ACC112 (cell line): Measurements from ENCODE around the gene ONECUT1.
"Not testable (repeated sequence)": the region's sequence is repeated elsewhere in the genome, so short reads cannot be mapped to it uniquely, and the experiment has no call there.

Experiments used
- H2AFZ ChIP-seq: fragments of 200-600 bp; sonication (generic); one replicate; pipeline ENCODE4 v1.6.0; 2017; ENCODE audit warnings: antibody characterized with exemption, low read length; ENCODE audit not compliant: unreplicated experiment
- H3K27ac ChIP-seq: fragments of 200-600 bp; sonication (generic); 2 replicates; pipeline ENCODE4 v1.5.1; 2014; ENCODE audit warnings: low read depth, mild to moderate bottlenecking, antibody characterized with exemption, low read length, moderate library complexity
- H3K27me3 ChIP-seq: fragments of 200-600 bp; sonication (generic); 2 replicates; pipeline ENCODE4 v1.6.1; 2014; ENCODE audit warnings: mild to moderate bottlenecking, antibody characterized with exemption, low read length, moderate library complexity, mixed read lengths; ENCODE audit not compliant: insufficient read depth
- H3K36me3 ChIP-seq: fragments of 200-600 bp; sonication (generic); 2 replicates; pipeline ENCODE4 v1.6.1; 2016; ENCODE audit warnings: mild to moderate bottlenecking, antibody characterized with exemption, low read length, moderate library complexity, mixed read lengths; ENCODE audit not compliant: insufficient read depth
- H3K4me1 ChIP-seq: fragments of 200-600 bp; sonication (generic); one replicate; pipeline ENCODE4 v1.6.1; 2016; ENCODE audit warnings: low read length, mixed read lengths; ENCODE audit not compliant: insufficient read depth, unreplicated experiment, control insufficient read depth
- H3K4me3 ChIP-seq: fragments of 200-600 bp; sonication (generic); 2 replicates; pipeline ENCODE4 v1.5.1; 2014; ENCODE audit warnings: mild to moderate bottlenecking, low read depth, low read length
- H3K79me2 ChIP-seq: fragments of 200-600 bp; sonication (generic); one replicate; pipeline ENCODE4 v1.6.0; 2016; ENCODE audit warnings: low read length; ENCODE audit not compliant: control insufficient read depth, unreplicated experiment, insufficient read depth

ONECUT1 gene

GRCh38 chr15:52790169-52790708 lies at the start of gene ONECUT1:
ONECUT1 (minus strand) TSS chr15:52790336; CDS start chr15:52789884, 452 bp downstream.
- Histone ChIP-seq H3K27ac (no peak within 1 kb of the TSS), H3K36me3 (no peaks in the 10 kb centered on the region), H3K4me1 (no peaks in the 10 kb centered on the region), H3K27me3 (peaks cover 97% of the 10 kb centered on the region), H3K4me3 (peak within 1 kb of the TSS; percentile 74), H2AFZ (peak within 1 kb of the TSS; percentile 53), H3K79me2 (no peaks in the 10 kb centered on the region)

- no peak overlapping the region for H3K4me3 ChIP-seq
- no peaks in the 10 kb centered on the region for H3K79me2 ChIP-seq
- no peaks in the 10 kb centered on the region for H3K4me1 ChIP-seq
- H3K36me3 ChIP-seq = no peaks in the 10 kb centered on the region
- H3K27me3 ChIP-seq = peaks cover 4% of the 10 kb centered on the region; the same call in 1 of the 2 replicates
- no peak overlapping the region for H3K27ac ChIP-seq
- no peak overlapping the region for H2AFZ ChIP-seq
Measured at GRCh38 chr15:52834379-52834778, 44.2 kb upstream of the ONECUT1 start.

GRCh38 chr15:52824169-52824942 lies 34.2 kb upstream of the ONECUT1 start:
- not testable (repeated sequence) for H3K27me3 ChIP-seq, H3K4me3 ChIP-seq, H3K79me2 ChIP-seq, H3K36me3 ChIP-seq, H3K4me1 ChIP-seq, H2AFZ ChIP-seq, H3K27ac ChIP-seq

DNA sequence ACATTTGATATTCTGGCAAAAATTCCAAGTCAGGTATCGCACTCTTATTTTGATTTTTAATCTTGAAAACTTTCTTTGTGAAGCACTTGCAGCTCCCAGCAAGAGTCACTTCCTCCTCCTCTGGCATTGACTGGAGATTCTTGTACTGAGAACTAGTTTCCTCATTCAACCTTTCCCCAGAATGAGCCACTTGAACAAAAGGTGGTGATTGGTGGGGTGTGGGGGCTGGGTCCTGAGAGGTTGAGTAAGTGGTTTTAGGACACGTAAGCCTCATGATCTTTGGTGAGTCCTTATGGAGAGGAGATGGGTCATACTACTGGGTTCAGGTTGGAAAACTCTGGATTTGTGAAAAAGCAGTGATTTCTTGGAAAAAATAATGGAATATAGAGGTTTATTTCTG lies 32.3 kb upstream of the ONECUT1 start:
- Histone ChIP-seq H3K27me3 (peaks cover 17% of the 10 kb centered on the region), H3K36me3 (no peaks in the 10 kb centered on the region), H3K4me3 (no peak overlapping the region), H2AFZ (no peak overlapping the region), H3K27ac (no peak overlapping the region), H3K79me2 (no peaks in the 10 kb centered on the region), H3K4me1 (no peaks in the 10 kb centered on the region)

DNA sequence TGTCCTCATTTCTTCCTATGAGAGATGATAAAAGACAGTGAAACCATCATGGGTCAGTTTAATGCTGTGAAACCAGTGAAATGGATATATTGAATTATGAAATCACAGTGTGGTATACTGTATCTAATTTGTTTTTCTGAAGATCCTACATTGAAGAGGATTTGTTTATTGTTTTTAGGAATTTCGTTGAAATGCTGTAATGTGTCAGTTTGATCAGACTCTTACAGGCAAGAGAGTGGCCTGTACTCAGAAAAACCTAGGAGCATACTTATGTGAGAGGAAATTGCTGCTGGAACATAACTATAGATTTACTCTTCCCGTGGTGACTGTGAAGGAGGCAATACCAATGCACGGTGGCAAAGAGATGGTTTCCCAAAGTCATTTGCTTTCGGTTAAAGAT lies 29.1 kb upstream of the ONECUT1 start:
- H3K27me3 ChIP-seq = peaks cover 20% of the 10 kb centered on the region
- no peak overlapping the region for H3K27ac ChIP-seq
- no peak overlapping the region for H3K4me3 ChIP-seq
- no peak overlapping the region for H2AFZ ChIP-seq
- no peaks in the 10 kb centered on the region for H3K36me3 ChIP-seq
- H3K4me1 ChIP-seq = no peaks in the 10 kb centered on the region
- no peaks in the 10 kb centered on the region for H3K79me2 ChIP-seq

DNA sequence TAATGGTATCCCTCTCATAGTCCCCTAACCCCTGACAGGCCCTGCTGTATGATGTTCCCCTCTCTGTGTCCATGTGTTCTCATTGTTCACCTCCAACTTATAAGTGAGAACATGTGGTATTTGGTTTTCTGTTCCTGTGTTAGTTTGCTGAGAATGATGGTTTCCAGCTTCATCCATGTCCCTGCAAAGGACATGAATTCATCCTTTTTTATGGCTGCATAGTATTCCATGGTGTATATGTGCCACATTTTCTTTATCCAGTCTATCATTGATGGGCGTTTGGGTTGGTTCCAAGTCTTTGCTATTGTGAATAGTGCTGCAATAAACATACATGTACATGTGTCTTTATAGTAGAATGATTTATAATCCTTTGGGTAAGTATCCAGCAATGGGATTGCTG lies 25.8 kb upstream of the ONECUT1 start:
- H2AFZ ChIP-seq, H3K4me3 ChIP-seq, H3K36me3 ChIP-seq, H3K4me1 ChIP-seq, H3K79me2 ChIP-seq, H3K27ac ChIP-seq: not testable (repeated sequence)
- peaks cover 36% of the 10 kb centered on the region for H3K27me3 ChIP-seq

GRCh38 chr15:52808996-52809395 lies 18.9 kb upstream of the ONECUT1 start:
- Histone ChIP-seq H2AFZ (no peak overlapping the region), H3K4me3 (no peak overlapping the region), H3K27me3 (peaks cover 70% of the 10 kb centered on the region), H3K79me2 (no peaks in the 10 kb centered on the region), H3K4me1 (no peaks in the 10 kb centered on the region), H3K36me3 (no peaks in the 10 kb centered on the region), H3K27ac (no peak overlapping the region)

DNA sequence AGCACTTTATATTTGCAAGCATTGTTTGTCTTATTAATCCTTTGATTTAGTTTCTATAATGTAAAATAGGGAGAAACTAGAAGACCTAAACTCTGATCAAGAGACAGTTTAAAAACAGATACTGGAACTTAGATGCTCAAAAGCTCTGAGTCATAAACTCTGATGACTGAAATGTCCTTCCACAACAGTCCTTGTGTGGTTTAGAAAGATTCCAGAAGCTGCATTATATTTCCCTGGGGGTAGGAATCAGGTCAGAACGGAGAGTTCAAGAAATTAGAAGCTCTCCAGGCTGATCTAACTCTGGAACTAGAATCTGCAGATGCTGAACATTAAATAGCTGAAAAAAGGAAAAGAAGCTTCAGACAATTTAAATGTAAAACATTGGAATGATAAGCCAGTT lies 18.3 kb upstream of the ONECUT1 start:
- H3K27ac ChIP-seq = no peak overlapping the region

GRCh38 chr15:52806284-52806655 lies 16.1 kb upstream of the ONECUT1 start:
- Histone ChIP-seq H3K36me3 (no peaks in the 10 kb centered on the region), H3K4me1 (peaks cover 2% of the 10 kb centered on the region), H3K27ac (no peak overlapping the region), H3K79me2 (no peaks in the 10 kb centered on the region), H2AFZ (no peak overlapping the region), H3K4me3 (no peak overlapping the region), H3K27me3 (peaks cover 88% of the 10 kb centered on the region)

More for the DNA sequence above, 18.3 kb upstream of the ONECUT1 start:
- H2AFZ ChIP-seq = no peak overlapping the region
- H3K27me3 ChIP-seq = peaks cover 73% of the 10 kb centered on the region
- H3K36me3 ChIP-seq = no peaks in the 10 kb centered on the region
- no peaks in the 10 kb centered on the region for H3K79me2 ChIP-seq
- H3K4me3 ChIP-seq = no peak overlapping the region
- peaks cover 2% of the 10 kb centered on the region for H3K4me1 ChIP-seq

DNA sequence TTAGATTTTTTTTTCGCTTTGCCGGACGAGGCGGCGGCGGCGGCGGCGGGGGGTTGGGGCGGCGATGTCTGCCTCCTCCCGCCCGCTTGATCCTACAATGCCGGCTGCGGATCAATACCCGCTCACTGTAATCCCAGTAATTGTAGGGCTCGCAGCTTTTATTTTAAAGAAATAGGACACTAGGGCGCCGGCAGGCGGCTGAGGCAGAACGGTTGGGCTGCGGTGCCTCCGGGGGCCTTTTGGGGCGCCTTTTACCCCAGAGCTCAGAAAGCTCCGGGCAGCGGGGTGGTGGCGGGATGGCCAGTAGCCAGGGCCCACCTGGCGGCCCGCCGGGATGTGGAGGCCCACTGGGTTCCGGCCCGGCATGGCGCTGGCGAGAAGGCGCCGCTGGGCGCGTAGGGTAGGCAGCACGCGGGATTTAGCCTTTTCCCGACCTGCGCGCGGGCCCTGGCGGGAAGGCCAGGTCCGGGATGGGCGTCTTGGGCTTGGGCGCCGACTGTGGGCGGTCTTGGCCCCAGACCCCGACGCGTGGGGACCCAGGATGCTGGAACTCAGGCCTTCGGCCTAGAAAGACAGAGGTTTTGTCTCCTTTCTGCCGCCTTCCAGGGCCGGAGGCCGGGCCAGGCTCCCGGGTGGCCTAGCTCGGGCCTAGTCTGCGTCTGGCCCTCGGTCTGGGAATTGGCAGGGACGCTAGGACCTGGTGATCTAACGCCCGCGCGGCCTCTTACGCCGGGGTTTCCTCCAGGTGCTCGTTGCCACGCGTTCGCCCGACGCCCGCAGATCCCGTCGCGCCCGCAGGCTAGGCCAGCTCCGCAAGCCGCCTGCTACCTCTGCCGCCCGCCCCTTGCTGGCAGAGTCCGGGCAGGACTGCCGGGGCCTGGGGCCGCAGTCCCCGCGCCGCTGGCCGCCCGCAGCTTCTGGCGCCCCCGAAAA lies 15.5 kb upstream of the ONECUT1 start:
- peak overlapping the region; percentile 38; the same call in 1 of the 2 replicates for H3K4me3 ChIP-seq

More for the DNA sequence above, 15.5 kb upstream of the ONECUT1 start:
- H3K27me3 ChIP-seq = peaks cover 89% of the 10 kb centered on the region
- H2AFZ ChIP-seq = no peak overlapping the region
- H3K4me1 ChIP-seq = peaks cover 2% of the 10 kb centered on the region
- H3K79me2 ChIP-seq = no peaks in the 10 kb centered on the region
- H3K36me3 ChIP-seq = no peaks in the 10 kb centered on the region
- H3K27ac ChIP-seq = no peak overlapping the region
